K562 (cell line): ENCODE results near the gene NCOA3. TPM values are rescaled to one million over a fixed set of nuclear protein-coding genes. Genes with fewer than 3 reads are reported as not detected.

ENCODE experiments used
- ATAC-seq: fragments of 200-7000 bp; cut with Tn5 transposase; 3 replicates; pipeline ENCODE4 v1.9.1; 2020; ENCODE audit warnings: moderate library complexity
- BruUV-seq: library from RNA; stranded (reverse); fragments of 400-500 nt; replicated peaks from 2 replicates; lab custom pipeline; 2021; lab: Mats Ljungman, UMichigan
- CTCF ChIA-PET: fragments of 300-600 bp; formaldehyde crosslinking; extraction: SDS; loops from one replicate; lab custom pipeline; 2021; ENCODE audit warnings: low intra/inter-chr PET ratio; lab: Yijun Ruan, JAX
- POLR2A ChIA-PET: fragments of 300-600, 350-650 bp; sonication (Branson Sonifier 250); formaldehyde crosslinking; extraction: SDS; loops from one replicate; lab custom pipeline; 2021; ENCODE audit warnings: antibody characterized with exemption, inconsistent platforms; lab: Yijun Ruan, JAX
- DNase-seq, 4 experiments: peaks; one replicate each; pipeline versions ENCODE4 v3.0.0 to v3.0.0-alpha.2; 2011 to 2018; ENCODE audit warnings: low spot score in 3 of 4, mixed read lengths in 3 of 4; ENCODE audit errors: extremely low read depth in 1 of 4
- FAIRE-seq: peaks from 2 replicates; lab custom pipeline; 2011; peaks lifted over from hg19 to GRCh38; lab: Jason Lieb, UNC
- H2AFZ ChIP-seq: 2 replicates; pipeline ENCODE4 v1.6.0; 2011; ENCODE audit warnings: low read depth, low read length, control low read depth, inconsistent platforms
- H3K27ac ChIP-seq: fragments of 200-600 bp; 3 replicates; pipeline ENCODE4 v1.8.0; 2011; ENCODE audit warnings: low read depth, mild to moderate bottlenecking, control low read depth, inconsistent platforms, low read length, moderate library complexity, mixed read lengths; ENCODE audit errors: extremely low read depth
- H3K27me3 ChIP-seq, 2 experiments: fragments of 300-600 bp in 1 of 2; 2 replicates in 1 of 2; 3 replicates in 1 of 2; pipeline versions ENCODE4 v1.6.0 to v1.8.0; 2011; ENCODE audit warnings: inconsistent platforms in 2 of 2, low read length in 2 of 2, mild to moderate bottlenecking in 1 of 2, mixed read lengths in 1 of 2, moderate library complexity in 1 of 2; ENCODE audit not compliant: control insufficient read depth in 2 of 2, insufficient read depth in 2 of 2
- H3K36me3 ChIP-seq: fragments of 300-600 bp; 3 replicates; pipeline ENCODE4 v1.8.0; 2011; ENCODE audit warnings: mild to moderate bottlenecking, low read length, inconsistent platforms; ENCODE audit not compliant: control insufficient read depth, insufficient read depth
- H3K4me1 ChIP-seq, 2 experiments: fragments of 200-600 bp in 1 of 2; replicated peaks in 1 of 2; 2 replicates in 1 of 2; 3 replicates in 1 of 2; pipeline versions ENCODE4 v1.5.1 to v1.8.0; 2011; ENCODE audit warnings: inconsistent platforms in 2 of 2, low read length in 2 of 2, mild to moderate bottlenecking in 1 of 2, mixed read lengths in 1 of 2, moderate library complexity in 1 of 2; ENCODE audit not compliant: control insufficient read depth in 2 of 2, insufficient read depth in 2 of 2
- H3K4me2 ChIP-seq: 2 replicates; pipeline ENCODE4 v1.6.1; 2011; ENCODE audit warnings: low read length, control low read depth, inconsistent platforms, mixed read lengths; ENCODE audit not compliant: insufficient read depth
- H3K4me3 ChIP-seq: fragments of 200-600 bp; sonication (generic), shearing (Covaris generic); 2 replicates; pipeline ENCODE4 v1.5.1; 2016; ENCODE audit warnings: control low read depth, inconsistent platforms
- H3K79me2 ChIP-seq: fragments of 200-600 bp; 3 replicates; pipeline ENCODE4 v1.8.0; 2011; ENCODE audit warnings: low read length, inconsistent platforms; ENCODE audit not compliant: control insufficient read depth, insufficient read depth
- H3K9ac ChIP-seq, 2 experiments: 2 replicates each; pipeline versions ENCODE4 v1.6.0 to v1.6.1; 2011; ENCODE audit warnings: low read depth in 2 of 2, low read length in 2 of 2, control low read depth in 1 of 2, inconsistent platforms in 1 of 2, mild to moderate bottlenecking in 1 of 2, mixed read lengths in 1 of 2; ENCODE audit not compliant: insufficient read depth in 1 of 2
- H3K9me1 ChIP-seq: one replicate; pipeline ENCODE4 v1.6.0; 2011; ENCODE audit warnings: inconsistent platforms, mild to moderate bottlenecking, low read length, moderate library complexity; ENCODE audit not compliant: control insufficient read depth, insufficient read depth
- H3K9me3 ChIP-seq: replicated peaks from 2 replicates; pipeline ENCODE4 v1.5.1; 2011; ENCODE audit warnings: low read depth, low read length, inconsistent platforms; ENCODE audit not compliant: control insufficient read depth, insufficient read depth
- H4K20me1 ChIP-seq: replicated peaks from 2 replicates; pipeline ENCODE4 v1.6.1; 2011; ENCODE audit warnings: low read length, inconsistent platforms, mixed read lengths; ENCODE audit not compliant: control insufficient read depth, insufficient read depth
- MAFK ChIP-seq: IDR thresholded peaks from 2 replicates; pipeline ENCODE4 v1.6.1; 2011; ENCODE audit warnings: low read length, improper control_type of control experiment
- NFIC ChIP-seq: fragments of 450-650 bp; IDR thresholded peaks from 2 replicates; pipeline ENCODE4 v1.6.1; 2017; ENCODE audit warnings: mild to moderate bottlenecking, inconsistent platforms
- SMAD1 ChIP-seq: fragments of 150-350 bp; IDR thresholded peaks from 2 replicates; pipeline ENCODE4 v1.6.1; 2014; ENCODE audit warnings: low read length, low read depth; ENCODE audit not compliant: partially characterized antibody
- SMC3 ChIP-seq: conservative IDR thresholded peaks from 2 replicates; pipeline ENCODE4 v1.6.1; 2011; ENCODE audit warnings: low read depth, low read length, improper control_type of control experiment; ENCODE audit not compliant: insufficient read depth
- WGBS: fragments of 100-300 bp; shearing (Covaris generic); methylation state at CpG from one replicate; pipeline ENCODE4 v1.1.6; 2016; ENCODE audit warnings: low coverage, mixed read lengths; ENCODE audit not compliant: insufficient coverage; ENCODE audit errors: missing lambda C conversion rate; 5-methylcytosine and 5-hydroxymethylcytosine counted together
- in situ Hi-C: fragments of 300-500 bp; cut with MboI; formaldehyde crosslinking; loops from 4 replicates; pipeline ENCODE4 v1.15.0; 2018; ENCODE audit warnings: inconsistent platforms, mixed read lengths
- intact Hi-C: fragments of 100-400 bp; cut with micrococcal nuclease; formaldehyde crosslinking; loops from 2 replicates; pipeline ENCODE4 v1.14.2; 2022
- polyA plus RNA-seq, 8 experiments: library from polyadenylated mRNA; depleted of rRNA in 4 of 8; stranded (reverse) in 5 of 8; unstranded in 3 of 8; fragments of >200 nt; fragmentation: Nextera tagmentation in 2 of 8; fragmentation: Illumina TruSeq in 1 of 8; extraction: Ambion mirVana in 2 of 8; extraction: Trizol in 1 of 8; gene quantifications; 2 replicates each; pipeline versions ENCODE4 v1.2.1 to v1.2.3, GENCODE V29; 2011 to 2014; ENCODE audit warnings: inconsistent platforms in 1 of 8, missing spikeins in 1 of 8
- total RNA-seq, 7 experiments: library from RNA; depleted of rRNA in 6 of 7; stranded (reverse); fragments of >200 nt in 6 of 7; fragmentation: Illumina TruSeq in 2 of 7; extraction: Trizol in 2 of 7; gene quantifications; 2 replicates each; pipeline versions ENCODE4 v1.2.1 to v1.2.3, GENCODE V29; 2011 to 2021; ENCODE audit warnings: low replicate concordance in 1 of 7
- TF ChIP-seq, protein P1 (sequence below), 3 experiments: fragments of 200-800 bp in 1 of 3; fragments of 250-450 bp in 1 of 3; fragments of 450-650 bp in 1 of 3; sonication (Bioruptor Pico) in 1 of 3; sonication (Bioruptor generic) in 1 of 3; formaldehyde crosslinking in 1 of 3; IDR thresholded peaks; 2 replicates each; pipeline versions ENCODE4 v1.6.1 to v1.8.0; 2016 to 2022; ENCODE audit warnings: mild to moderate bottlenecking in 2 of 3, missing genetic modification characterization in 2 of 3, missing compliant biosample characterization in 1 of 3, moderate library complexity in 1 of 3

The NCOA3 gene
- total and polyA plus RNA-seq, 9 of the 15 experiments (the other 6 are each of a cell fraction or from before 2014, with no cell fraction given) = 3.2 to 24.3 (median 14.4) TPM

DNA sequence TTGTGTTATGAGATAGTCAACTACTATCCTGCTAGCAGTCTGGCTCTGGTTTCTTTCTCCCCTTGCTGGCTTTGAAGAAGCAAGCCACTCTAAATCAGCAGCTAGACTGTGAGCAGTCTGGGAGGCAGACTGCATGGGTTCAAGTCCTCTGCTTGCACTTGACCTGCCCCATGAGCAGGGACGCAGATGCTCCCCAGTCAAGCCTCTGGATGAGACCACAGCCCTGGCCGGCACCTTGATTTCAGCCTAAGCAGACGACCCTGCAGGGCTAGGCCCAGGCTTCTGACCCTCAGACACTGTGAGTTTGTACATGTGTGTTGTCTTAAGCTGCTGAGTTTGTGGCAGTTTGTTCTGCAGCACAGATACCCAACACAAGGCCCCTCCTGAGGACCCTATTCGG, 177.8 kb downstream of the NCOA3 start:
- intact Hi-C loops = loop anchor here (5.0 kb wide), 2 partner anchors 48 to 943 kb away; no protein-coding TSS in a partner anchor
- no peaks in the 10 kb centered on the region for H3K9me1 ChIP-seq

More for the DNA sequence above, 177.8 kb downstream of the NCOA3 start:
- POLR2A ChIA-PET = interaction anchor here (0.7 kb wide), 1 partner anchor 246 kb away, joined by 3 read pairs; no protein-coding TSS in a partner anchor
- no peak overlapping the region for H3K4me3 ChIP-seq
- no peak for DNase-seq
- no peak for FAIRE-seq
- BruUV-seq = no TSS peak
- H3K4me1 ChIP-seq = peaks cover 0 to 16% of the 10 kb centered on the region in 2 experiments; a peak in 2 of 5 replicates
- H3K9ac ChIP-seq = no peak overlapping the region
- in situ Hi-C loops = no loop called here
- CTCF ChIA-PET = interaction anchor here (1.5 to 3.7 kb wide), 2 partner anchors 941 to 942 kb away, joined by 5 to 22 read pairs; no protein-coding TSS in a partner anchor
- TF ChIP-seq, protein P1, sequence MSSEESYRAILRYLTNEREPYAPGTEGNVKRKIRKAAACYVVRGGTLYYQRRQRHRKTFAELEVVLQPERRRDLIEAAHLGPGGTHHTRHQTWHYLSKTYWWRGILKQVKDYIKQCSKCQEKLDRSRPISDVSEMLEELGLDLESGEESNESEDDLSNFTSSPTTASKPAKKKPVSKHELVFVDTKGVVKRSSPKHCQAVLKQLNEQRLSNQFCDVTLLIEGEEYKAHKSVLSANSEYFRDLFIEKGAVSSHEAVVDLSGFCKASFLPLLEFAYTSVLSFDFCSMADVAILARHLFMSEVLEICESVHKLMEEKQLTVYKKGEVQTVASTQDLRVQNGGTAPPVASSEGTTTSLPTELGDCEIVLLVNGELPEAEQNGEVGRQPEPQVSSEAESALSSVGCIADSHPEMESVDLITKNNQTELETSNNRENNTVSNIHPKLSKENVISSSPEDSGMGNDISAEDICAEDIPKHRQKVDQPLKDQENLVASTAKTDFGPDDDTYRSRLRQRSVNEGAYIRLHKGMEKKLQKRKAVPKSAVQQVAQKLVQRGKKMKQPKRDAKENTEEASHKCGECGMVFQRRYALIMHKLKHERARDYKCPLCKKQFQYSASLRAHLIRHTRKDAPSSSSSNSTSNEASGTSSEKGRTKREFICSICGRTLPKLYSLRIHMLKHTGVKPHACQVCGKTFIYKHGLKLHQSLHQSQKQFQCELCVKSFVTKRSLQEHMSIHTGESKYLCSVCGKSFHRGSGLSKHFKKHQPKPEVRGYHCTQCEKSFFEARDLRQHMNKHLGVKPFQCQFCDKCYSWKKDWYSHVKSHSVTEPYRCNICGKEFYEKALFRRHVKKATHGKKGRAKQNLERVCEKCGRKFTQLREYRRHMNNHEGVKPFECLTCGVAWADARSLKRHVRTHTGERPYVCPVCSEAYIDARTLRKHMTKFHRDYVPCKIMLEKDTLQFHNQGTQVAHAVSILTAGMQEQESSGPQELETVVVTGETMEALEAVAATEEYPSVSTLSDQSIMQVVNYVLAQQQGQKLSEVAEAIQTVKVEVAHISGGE (CRISPR knock-in tag; IDR thresholded peaks at IDR 0.05) = peak in 1 of 3 experiments; percentile 56; a peak in 1 of 6 replicates
- TF ChIP-seq SMAD1 = no peak
- TF ChIP-seq MAFK = no peak
- TF ChIP-seq NFIC = no peak
- no peak for TF ChIP-seq SMC3
- H4K20me1 ChIP-seq = peaks cover 19% of the 10 kb centered on the region
- 0% methylated on average over 4 of the region's 4 CpGs for WGBS
- H3K27me3 ChIP-seq = peaks cover 30 to 84% of the 10 kb centered on the region in 2 experiments; a peak in 4 of 5 replicates
- H3K9me3 ChIP-seq = no peaks in the 10 kb centered on the region
- ATAC-seq = no peak
- no peak overlapping the region for H3K27ac ChIP-seq
- H3K79me2 ChIP-seq = no peaks in the 10 kb centered on the region
- no peak overlapping the region for H2AFZ ChIP-seq
- no peaks in the 10 kb centered on the region for H3K36me3 ChIP-seq
- H3K4me2 ChIP-seq = no peak overlapping the region
